Trophoblast cell (in vitro differentiated cells and primary cell): ENCODE measurements around the gene BBS5. TPM values are rescaled to one million over a fixed set of nuclear protein-coding genes. Genes with fewer than 3 reads are reported as not detected.
"Not testable (repeated sequence)": the region's sequence is repeated elsewhere in the genome, so short reads cannot be mapped to it uniquely, and the experiment has no call there.

Experiments used
- DNase-seq, 2 donors: peaks; one replicate each; pipeline ENCODE4 v3.0.0-alpha.2; 2016
- H2AFZ ChIP-seq: 2 replicates; pipeline ENCODE4 v1.6.1; 2013; ENCODE audit warnings: low read length, moderate library complexity, mild to moderate bottlenecking; ENCODE audit not compliant: insufficient read depth, poor library complexity
- H2AK5ac ChIP-seq: 2 replicates; pipeline ENCODE4 v1.6.1; 2013; ENCODE audit warnings: mild to moderate bottlenecking, low read length
- H2BK120ac ChIP-seq: 2 replicates; pipeline ENCODE4 v1.6.1; 2013; ENCODE audit warnings: low read length, mild to moderate bottlenecking, moderate library complexity; ENCODE audit not compliant: insufficient read depth, poor library complexity
- H2BK12ac ChIP-seq: 2 replicates; pipeline ENCODE4 v1.6.1; 2013; ENCODE audit warnings: mild to moderate bottlenecking, low read length, moderate library complexity
- H2BK5ac ChIP-seq: 2 replicates; pipeline ENCODE4 v1.6.1; 2013; ENCODE audit warnings: low read length, low read depth, moderate library complexity, mild to moderate bottlenecking; ENCODE audit not compliant: poor library complexity
- H3K14ac ChIP-seq: 2 replicates; pipeline ENCODE4 v1.6.1; 2013; ENCODE audit warnings: mild to moderate bottlenecking, low read length
- H3K18ac ChIP-seq: 2 replicates; pipeline ENCODE4 v1.6.1; 2013; ENCODE audit warnings: mild to moderate bottlenecking, low read length
- H3K23ac ChIP-seq: 2 replicates; pipeline ENCODE4 v1.6.1; 2013; ENCODE audit warnings: low read length
- H3K27ac ChIP-seq: 2 replicates; pipeline ENCODE4 v1.5.1; 2013; ENCODE audit warnings: low read depth, mild to moderate bottlenecking, inconsistent platforms, low read length, moderate library complexity
- H3K27me3 ChIP-seq: 2 replicates; pipeline ENCODE4 v1.6.1; 2013; ENCODE audit warnings: inconsistent platforms, mild to moderate bottlenecking, low read length, moderate library complexity; ENCODE audit not compliant: insufficient read depth
- H3K36me3 ChIP-seq, 2 experiments: 1 replicate in 1 of 2; 2 replicates in 1 of 2; pipeline ENCODE4 v1.6.1; 2013; ENCODE audit warnings: low read length in 2 of 2, mild to moderate bottlenecking in 2 of 2, moderate library complexity in 1 of 2; ENCODE audit not compliant: insufficient read depth in 2 of 2, control insufficient read depth in 1 of 2
- H3K4ac ChIP-seq: 2 replicates; pipeline ENCODE4 v1.6.1; 2013; ENCODE audit warnings: low read depth, mild to moderate bottlenecking, low read length, moderate library complexity
- H3K4me1 ChIP-seq, 2 experiments: 1 replicate in 1 of 2; 2 replicates in 1 of 2; pipeline ENCODE4 v1.6.1; 2013; ENCODE audit warnings: low read length in 2 of 2, mild to moderate bottlenecking in 2 of 2, moderate library complexity in 1 of 2; ENCODE audit not compliant: insufficient read depth in 2 of 2, control insufficient read depth in 1 of 2
- H3K4me2 ChIP-seq: 2 replicates; pipeline ENCODE4 v1.6.1; 2013; ENCODE audit warnings: inconsistent platforms, mild to moderate bottlenecking, low read length, moderate library complexity
- H3K4me3 ChIP-seq: 2 replicates; pipeline ENCODE4 v1.5.1; 2013; ENCODE audit warnings: mild to moderate bottlenecking, low read depth, low read length, inconsistent platforms
- H3K79me1 ChIP-seq: one replicate; pipeline ENCODE4 v1.6.1; 2013; ENCODE audit warnings: low read length
- H3K79me2 ChIP-seq: 2 replicates; pipeline ENCODE4 v1.6.1; 2013; ENCODE audit warnings: low read length, mild to moderate bottlenecking; ENCODE audit not compliant: control insufficient read depth, insufficient read depth, poor library complexity
- H3K9ac ChIP-seq: 2 replicates; pipeline ENCODE4 v1.6.1; 2013; ENCODE audit warnings: mild to moderate bottlenecking, low read length
- H3K9me3 ChIP-seq: 2 replicates; pipeline ENCODE4 v1.6.1; 2013; ENCODE audit warnings: low read depth, mild to moderate bottlenecking, control low read depth, inconsistent platforms, low read length; ENCODE audit not compliant: insufficient read depth
- H4K12ac ChIP-seq: 2 replicates; pipeline ENCODE4 v1.6.1; 2013; ENCODE audit warnings: low read depth, mild to moderate bottlenecking, low read length, moderate library complexity
- H4K8ac ChIP-seq: 2 replicates; pipeline ENCODE4 v1.6.1; 2013; ENCODE audit warnings: low read depth, mild to moderate bottlenecking, low read length, moderate library complexity
- H4K91ac ChIP-seq: one replicate; pipeline ENCODE4 v1.6.1; 2013; ENCODE audit warnings: low read depth, mild to moderate bottlenecking, low read length, moderate library complexity
- WGBS: extraction: QIAGEN DNeasy Blood & Tissue Kit; methylation state at CpG from one replicate; pipeline ENCODE4 v1.1.7; 2013; ENCODE audit warnings: missing lambda C conversion rate; ENCODE audit not compliant: insufficient read length, insufficient coverage; ENCODE audit errors: extremely low coverage; 5-methylcytosine and 5-hydroxymethylcytosine counted together
- polyA plus RNA-seq: library from polyadenylated mRNA; stranded (reverse); fragments of 200-250 nt; gene quantifications from 2 replicates; pipeline ENCODE4 v1.2.3, GENCODE V29; 2013

Gene BBS5
- 1.00 and 1.0 TPM in 2 replicates for polyA plus RNA-seq

DNA sequence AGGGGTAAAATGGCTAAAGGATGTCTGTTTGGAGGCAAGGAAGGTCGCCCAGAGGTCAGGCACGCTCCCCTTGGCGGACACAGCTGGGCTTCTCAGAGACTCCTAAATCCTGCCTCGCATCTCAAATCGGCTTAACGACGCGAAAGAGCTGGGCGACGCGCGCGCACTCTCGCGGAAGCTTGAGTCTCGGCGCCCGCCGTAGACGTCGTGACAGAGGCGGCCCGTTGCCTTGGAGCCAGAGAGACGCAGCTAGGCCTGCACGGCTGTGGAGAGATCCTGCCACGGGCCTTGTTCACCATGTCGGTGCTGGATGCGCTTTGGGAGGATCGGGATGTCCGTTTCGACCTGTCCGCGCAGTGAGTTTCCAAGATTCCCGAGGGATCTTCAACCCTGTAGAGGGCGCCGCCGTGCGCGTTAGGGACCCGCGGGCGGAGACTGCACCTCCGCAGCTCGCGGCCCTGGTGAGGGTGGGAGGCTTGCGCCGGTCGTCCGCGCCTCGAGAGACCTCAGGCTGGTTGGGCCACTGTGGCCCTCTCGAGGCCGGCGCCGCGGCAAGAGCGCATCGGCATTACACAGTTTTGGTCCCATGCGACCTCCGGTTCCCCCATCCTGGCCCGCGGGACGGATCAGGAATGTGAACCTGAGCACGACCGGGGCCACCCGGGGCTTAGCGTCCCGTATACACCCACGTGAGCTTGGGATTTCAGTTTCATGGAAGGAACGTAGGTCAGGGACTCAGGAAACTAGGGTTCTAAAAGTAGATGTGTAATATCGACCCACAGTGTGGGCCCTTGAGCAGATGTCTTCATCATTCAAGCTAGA lies at the start of gene BBS5:
BBS5 (plus strand) TSS at position 238 of the 822 bp plus-strand sequence; CDS start at position 298, 60 bp downstream.
- Histone ChIP-seq H3K4me2 (peak within 1 kb of the TSS; percentile 80), H4K12ac (peak within 1 kb of the TSS; percentile 58), H3K27ac (no peak within 1 kb of the TSS), H4K8ac (peak within 1 kb of the TSS; percentile 85), H3K9ac (peak within 1 kb of the TSS; percentile 67), H3K79me1 (no peaks in the 10 kb centered on the region), H3K14ac (peak within 1 kb of the TSS; percentile 71), H3K4me1 (peaks cover 3 to 4% of the 10 kb centered on the region in 2 experiments), H3K18ac (peak within 1 kb of the TSS; percentile 22), H3K23ac (no peak within 1 kb of the TSS), H2BK5ac (no peak within 1 kb of the TSS), H2BK12ac (no peak within 1 kb of the TSS), H3K9me3 (peaks cover 4% of the 10 kb centered on the region), H2BK120ac (no peak within 1 kb of the TSS), H3K79me2 (no peaks in the 10 kb centered on the region), H3K4ac (no peak within 1 kb of the TSS), H2AK5ac (no peak within 1 kb of the TSS), H3K27me3 (peaks cover 4% of the 10 kb centered on the region), H3K36me3 (no peaks in the 10 kb centered on the region), H2AFZ (peak within 1 kb of the TSS; percentile 93), H4K91ac (no peak within 1 kb of the TSS), H3K4me3 (peak within 1 kb of the TSS; percentile 74)
- peak; percentile 49 to 74 for DNase-seq
- no CpG with 5 or more reads among the region's 71 CpGs for WGBS

DNA sequence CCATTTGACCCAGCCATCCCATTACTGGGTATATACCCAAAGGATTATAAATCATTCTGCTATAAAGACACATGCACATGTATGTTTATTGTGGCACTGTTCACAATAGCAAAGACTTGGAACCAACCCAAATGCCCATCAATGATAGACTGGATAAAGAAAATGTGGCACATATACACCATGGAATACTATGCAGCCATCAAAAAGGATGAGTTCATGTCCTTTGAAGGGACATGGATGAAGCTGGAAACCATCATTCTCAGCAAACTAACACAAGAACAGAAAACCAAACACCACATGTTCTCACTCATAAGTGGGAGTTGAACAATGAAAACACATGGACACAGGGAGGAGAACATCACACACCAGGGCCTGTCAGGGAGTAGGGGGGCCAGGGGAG lies 47.5 kb upstream of the BBS5 start:
- not testable (repeated sequence) for H4K91ac ChIP-seq, H3K79me1 ChIP-seq, H3K4me1 ChIP-seq, H2BK12ac ChIP-seq, H3K4ac ChIP-seq, H3K36me3 ChIP-seq, H3K9me3 ChIP-seq, H3K79me2 ChIP-seq, H4K8ac ChIP-seq, H4K12ac ChIP-seq, H3K27me3 ChIP-seq, H3K18ac ChIP-seq, H2BK5ac ChIP-seq, H3K14ac ChIP-seq, H3K9ac ChIP-seq, H3K27ac ChIP-seq, H2BK120ac ChIP-seq, H3K4me3 ChIP-seq, H3K4me2 ChIP-seq, H3K23ac ChIP-seq, DNase-seq, H2AFZ ChIP-seq, H2AK5ac ChIP-seq

DNA sequence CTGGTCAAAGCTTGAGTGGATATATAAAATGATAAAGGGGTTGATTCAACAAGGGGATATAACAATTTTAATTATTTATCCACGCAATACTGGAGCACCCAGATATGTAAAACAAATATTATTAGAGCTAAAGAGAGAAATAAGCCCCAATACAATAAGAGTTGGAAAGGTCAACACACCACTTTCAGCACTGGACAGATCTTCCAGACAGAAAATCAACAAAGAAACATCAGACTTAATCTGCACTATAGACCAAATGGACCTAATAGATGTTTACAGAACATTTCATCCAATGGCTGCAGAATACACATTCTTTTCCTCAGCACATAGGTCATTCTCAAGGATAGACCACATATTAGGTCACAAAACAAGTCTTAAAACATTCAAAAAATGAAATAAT lies 45.1 kb upstream of the BBS5 start:
- not testable (repeated sequence) for H2BK120ac ChIP-seq, H2AFZ ChIP-seq, H3K36me3 ChIP-seq, H3K4me3 ChIP-seq, H3K9me3 ChIP-seq, H3K27ac ChIP-seq, H2BK5ac ChIP-seq, H4K12ac ChIP-seq, H3K14ac ChIP-seq, H3K18ac ChIP-seq, H3K79me1 ChIP-seq, H3K9ac ChIP-seq, H4K8ac ChIP-seq, DNase-seq, H3K4me2 ChIP-seq, H3K4ac ChIP-seq, H3K79me2 ChIP-seq, H3K27me3 ChIP-seq, H3K23ac ChIP-seq, H3K4me1 ChIP-seq, H2AK5ac ChIP-seq, H4K91ac ChIP-seq, H2BK12ac ChIP-seq
- no CpG with 5 or more reads among the region's 1 CpG for WGBS

GRCh38 chr2:169438466-169439072 lies 40.7 kb upstream of the BBS5 start:
- Histone ChIP-seq H4K91ac (no peak overlapping the region), H2AK5ac (no peak overlapping the region), H3K23ac (peak overlapping the region; percentile 58), H3K4me2 (no peak overlapping the region), H3K18ac (no peak overlapping the region), H2BK5ac (no peak overlapping the region), H2AFZ (no peak overlapping the region), H3K4me1 (no peaks in the 10 kb centered on the region), H2BK12ac (no peak overlapping the region), H3K79me2 (no peaks in the 10 kb centered on the region), H2BK120ac (no peak overlapping the region), H3K14ac (no peak overlapping the region), H3K4ac (no peak overlapping the region), H4K8ac (no peak overlapping the region), H3K9me3 (no peaks in the 10 kb centered on the region), H3K27ac (no peak overlapping the region), H4K12ac (no peak overlapping the region), H3K79me1 (no peaks in the 10 kb centered on the region), H3K36me3 (no peaks in the 10 kb centered on the region), H3K9ac (no peak overlapping the region), H3K27me3 (no peaks in the 10 kb centered on the region), H3K4me3 (no peak overlapping the region)
- WGBS, result no CpG with 5 or more reads among the region's 3 CpGs
- DNase-seq, result no peak
